Gastrocnemius medialis (tissue), 4 donors: Measurements from ENCODE around the gene ALDH1A2. TPM values are rescaled to one million over a fixed set of nuclear protein-coding genes. Genes with fewer than 3 reads are reported as not detected.

ENCODE experiments used
- ATAC-seq, 2 donors: fragments of 150-250 bp; one replicate each; pipeline ENCODE4 v1.9.1; 2016
- DNase-seq, 2 donors: peaks; one replicate each; pipeline ENCODE4 v3.0.0-alpha.2; 2019
- H3K27ac ChIP-seq, 4 donors: fragments of 200-600 bp; sonication (generic); 1 replicate in 1 of 4; 2 replicates in 3 of 4; pipeline ENCODE4 v1.5.1; 2016 to 2018; ENCODE audit warnings: mild to moderate bottlenecking in 2 of 4, moderate library complexity in 1 of 4
- H3K27me3 ChIP-seq, 3 donors: fragments of 200-600 bp; sonication (generic) in 2 of 3; 1 replicate in 1 of 3; 2 replicates in 2 of 3; pipeline versions ENCODE4 v1.5.1 to v1.6.0; 2016 to 2019; ENCODE audit warnings: mild to moderate bottlenecking in 1 of 3, moderate library complexity in 1 of 3
- H3K36me3 ChIP-seq, 2 donors: fragments of 200-600 bp; sonication (generic) in 1 of 2; one replicate each; pipeline ENCODE4 v1.5.1; 2017 to 2018
- H3K4me1 ChIP-seq, 2 donors: fragments of 200-600 bp; sonication (generic) in 1 of 2; one replicate each; pipeline ENCODE4 v1.5.1; 2016 to 2017; ENCODE audit warnings: mild to moderate bottlenecking in 2 of 2
- H3K4me3 ChIP-seq, 4 donors: fragments of 200-600 bp; sonication (generic) in 3 of 4; 1 replicate in 1 of 4; 2 replicates in 3 of 4; pipeline ENCODE4 v1.5.1; 2016 to 2019; ENCODE audit warnings: mild to moderate bottlenecking in 2 of 4
- H3K9me3 ChIP-seq, 3 donors: fragments of 200-600 bp; sonication (generic) in 2 of 3; 1 replicate in 1 of 3; 2 replicates in 2 of 3; pipeline ENCODE4 v1.5.1; 2016 to 2019
- POLR2A ChIP-seq, 2 donors: fragments of 450-650 bp; IDR thresholded peaks; one replicate each; pipeline ENCODE4 v1.6.1; 2017; ENCODE audit warnings: antibody characterized with exemption in 2 of 2, mild to moderate bottlenecking in 2 of 2, moderate library complexity in 2 of 2
- in situ Hi-C, 4 donors: fragments of 200-750 bp; cut with MboI; loops; one replicate each; pipeline versions ENCODE4 v1.15.0 to v1.8.0; 2017; ENCODE audit warnings: low sequenced_read_pairs in 4 of 4
- intact Hi-C: fragments of 100-400 bp; cut with DNase I; formaldehyde crosslinking; loops from one replicate; pipeline ENCODE4 v1.15.1; 2023; ENCODE audit warnings: low total_unique reads
- total RNA-seq, 4 donors: library from RNA; depleted of rRNA; stranded (reverse); fragments of >200 nt; gene quantifications; one replicate each; pipeline versions ENCODE4 v1.1.0 to v1.2.3, GENCODE V29; 2016
- TF ChIP-seq, protein P1 (sequence below), 5 experiments: fragments of 450-650 bp in 3 of 5; fragments of 200-600 bp in 2 of 5; sonication (generic) in 2 of 5; IDR thresholded peaks in 4 of 5; conservative IDR thresholded peaks in 1 of 5; 1 replicate in 4 of 5; 2 replicates in 1 of 5; pipeline ENCODE4 v1.5.1; 2016 to 2019; ENCODE audit warnings: antibody characterized with exemption in 5 of 5, mild to moderate bottlenecking in 3 of 5, moderate library complexity in 3 of 5

ALDH1A2 gene
- total RNA-seq, 4 donors from 2014 or later: 3.5 to 26.7 (median 5.8) TPM

GRCh38 chr15:57962887-57963286 is 102.6 kb downstream of the ALDH1A2 start:
- no peak for ATAC-seq
- Histone ChIP-seq H3K4me3 (no peak overlapping the region), H3K9me3 (no peaks in the 10 kb centered on the region), H3K27ac (no peak overlapping the region), H3K36me3 (no peaks in the 10 kb centered on the region), H3K27me3 (no peaks in the 10 kb centered on the region), H3K4me1 (no peaks in the 10 kb centered on the region)
- intact Hi-C loops (no loop called here), in situ Hi-C loops (no loop called here)
- DNase-seq: no peak
- no peak for TF ChIP-seq POLR2A (IDR thresholded peaks at IDR 0.05)
- TF ChIP-seq, protein P1, sequence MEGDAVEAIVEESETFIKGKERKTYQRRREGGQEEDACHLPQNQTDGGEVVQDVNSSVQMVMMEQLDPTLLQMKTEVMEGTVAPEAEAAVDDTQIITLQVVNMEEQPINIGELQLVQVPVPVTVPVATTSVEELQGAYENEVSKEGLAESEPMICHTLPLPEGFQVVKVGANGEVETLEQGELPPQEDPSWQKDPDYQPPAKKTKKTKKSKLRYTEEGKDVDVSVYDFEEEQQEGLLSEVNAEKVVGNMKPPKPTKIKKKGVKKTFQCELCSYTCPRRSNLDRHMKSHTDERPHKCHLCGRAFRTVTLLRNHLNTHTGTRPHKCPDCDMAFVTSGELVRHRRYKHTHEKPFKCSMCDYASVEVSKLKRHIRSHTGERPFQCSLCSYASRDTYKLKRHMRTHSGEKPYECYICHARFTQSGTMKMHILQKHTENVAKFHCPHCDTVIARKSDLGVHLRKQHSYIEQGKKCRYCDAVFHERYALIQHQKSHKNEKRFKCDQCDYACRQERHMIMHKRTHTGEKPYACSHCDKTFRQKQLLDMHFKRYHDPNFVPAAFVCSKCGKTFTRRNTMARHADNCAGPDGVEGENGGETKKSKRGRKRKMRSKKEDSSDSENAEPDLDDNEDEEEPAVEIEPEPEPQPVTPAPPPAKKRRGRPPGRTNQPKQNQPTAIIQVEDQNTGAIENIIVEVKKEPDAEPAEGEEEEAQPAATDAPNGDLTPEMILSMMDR (IDR thresholded peaks at IDR 0.05 in 4 of 5, conservative IDR thresholded peaks at IDR 0.05 in 1 of 5): no peak

DNA sequence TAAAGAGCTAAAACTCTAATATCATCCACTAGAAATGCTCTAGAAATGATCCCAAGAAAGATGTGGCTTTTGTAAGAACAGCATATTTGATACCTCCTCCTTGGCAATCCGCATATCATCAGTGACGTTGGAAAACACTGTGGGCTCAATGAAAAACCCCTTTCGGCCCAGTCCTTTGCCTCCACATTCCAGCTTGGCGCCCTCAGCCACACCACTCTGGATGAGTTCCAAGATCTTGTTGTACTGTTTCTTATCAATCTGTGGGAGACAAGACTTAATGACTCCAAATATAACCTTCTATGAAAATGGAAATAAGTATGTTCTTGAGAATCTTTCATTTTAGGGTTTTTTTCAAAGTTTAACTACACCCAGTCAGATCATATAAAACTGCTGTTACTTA is 103.6 kb downstream of the ALDH1A2 start:
- DNase-seq: no peak
- H3K4me3 ChIP-seq: no peak overlapping the region
- no peaks in the 10 kb centered on the region for H3K36me3 ChIP-seq
- ATAC-seq: no peak
- H3K4me1 ChIP-seq: no peaks in the 10 kb centered on the region
- no peak for TF ChIP-seq POLR2A (IDR thresholded peaks at IDR 0.05)
- TF ChIP-seq, protein P1 (IDR thresholded peaks at IDR 0.05 in 4 of 5, conservative IDR thresholded peaks at IDR 0.05 in 1 of 5): no peak
- in situ Hi-C loops (no loop called here), intact Hi-C loops (no loop called here)
- no peaks in the 10 kb centered on the region for H3K27me3 ChIP-seq
- H3K9me3 ChIP-seq: no peaks in the 10 kb centered on the region
- H3K27ac ChIP-seq: no peak overlapping the region

DNA sequence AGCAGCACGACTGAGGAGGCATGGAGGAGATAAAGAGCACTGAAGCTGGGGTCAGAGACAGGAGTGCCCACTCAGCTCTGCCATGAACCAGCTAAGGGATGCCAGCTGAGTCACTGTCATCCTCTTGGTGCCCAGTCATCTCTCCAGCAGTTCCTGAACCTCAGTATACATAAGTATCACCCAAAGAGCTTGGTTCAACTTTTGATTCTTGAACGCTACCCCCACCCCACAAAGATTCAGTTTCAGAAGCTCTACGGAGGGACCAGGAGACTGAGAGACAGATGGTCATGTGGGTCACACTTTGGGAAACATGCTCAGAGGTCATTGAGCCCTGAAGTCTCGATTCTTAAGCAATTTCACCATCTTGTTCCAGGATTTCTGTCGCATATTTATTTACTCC is 108.4 kb downstream of the ALDH1A2 start:
- in situ Hi-C loops: no loop called here
- DNase-seq: no peak
- no peak overlapping the region for H3K4me3 ChIP-seq
- H3K27me3 ChIP-seq: no peaks in the 10 kb centered on the region
- no peaks in the 10 kb centered on the region for H3K4me1 ChIP-seq
- H3K36me3 ChIP-seq: no peaks in the 10 kb centered on the region
- intact Hi-C loops: no loop called here
- no peaks in the 10 kb centered on the region for H3K9me3 ChIP-seq
- no peak for TF ChIP-seq POLR2A (IDR thresholded peaks at IDR 0.05)
- TF ChIP-seq, protein P1 (IDR thresholded peaks at IDR 0.05 in 4 of 5, conservative IDR thresholded peaks at IDR 0.05 in 1 of 5): no peak
- ATAC-seq: no peak
- no peak overlapping the region for H3K27ac ChIP-seq

- ATAC-seq: no peak
- no peak overlapping the region for H3K4me3 ChIP-seq
- TF ChIP-seq POLR2A (IDR thresholded peaks at IDR 0.05): no peak
- TF ChIP-seq, protein P1 (IDR thresholded peaks at IDR 0.05 in 4 of 5, conservative IDR thresholded peaks at IDR 0.05 in 1 of 5): no peak
- intact Hi-C loops: no loop called here
- H3K27me3 ChIP-seq: no peaks in the 10 kb centered on the region
- in situ Hi-C loops: no loop called here
- no peaks in the 10 kb centered on the region for H3K36me3 ChIP-seq
- H3K27ac ChIP-seq: no peak overlapping the region
- no peaks in the 10 kb centered on the region for H3K4me1 ChIP-seq
- no peak for DNase-seq
- no peaks in the 10 kb centered on the region for H3K9me3 ChIP-seq
Observed at GRCh38 chr15:57953874-57954273, 111.6 kb downstream of the ALDH1A2 start.

DNA sequence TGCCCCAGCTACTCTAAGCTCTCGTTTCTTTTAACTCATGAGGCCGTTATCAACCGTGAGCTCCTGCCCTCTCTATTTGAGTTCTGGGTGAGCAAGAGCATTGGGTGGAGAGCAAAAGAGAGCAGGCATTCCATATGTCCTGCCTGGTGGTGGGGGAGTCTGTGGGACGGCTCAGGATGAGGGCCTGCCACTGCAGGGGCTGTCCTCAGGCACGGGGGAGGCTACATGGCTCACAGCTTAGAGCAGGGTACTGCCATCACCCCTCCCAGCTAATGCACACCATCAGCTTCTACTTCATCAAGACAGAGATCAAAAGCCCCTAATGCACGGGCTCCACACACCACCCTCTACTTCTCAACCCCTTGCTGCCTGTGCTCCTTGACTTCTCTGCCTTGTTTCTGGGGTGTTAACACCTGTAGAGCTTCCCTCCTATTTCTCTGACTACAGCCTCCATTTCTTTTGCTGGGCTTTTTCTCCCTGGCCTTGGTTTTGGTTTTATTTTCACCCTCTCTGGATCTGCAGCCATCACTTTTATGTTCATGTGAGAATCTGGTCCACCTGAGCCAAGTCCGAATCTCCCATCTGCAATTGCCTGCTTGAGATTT is 114.1 kb downstream of the ALDH1A2 start:
- TF ChIP-seq, protein P1 (IDR thresholded peaks at IDR 0.05 in 4 of 5, conservative IDR thresholded peaks at IDR 0.05 in 1 of 5): no peak
- TF ChIP-seq POLR2A (IDR thresholded peaks at IDR 0.05): no peak
- Histone ChIP-seq H3K9me3 (no peaks in the 10 kb centered on the region), H3K4me3 (no peak overlapping the region), H3K4me1 (no peaks in the 10 kb centered on the region), H3K27ac (no peak overlapping the region), H3K36me3 (no peaks in the 10 kb centered on the region), H3K27me3 (no peaks in the 10 kb centered on the region)
- intact Hi-C loops (no loop called here), in situ Hi-C loops (no loop called here)
- ATAC-seq (no peak), DNase-seq (no peak)
